Activated naive CD8-positive, alpha-beta T cell treated with anti-CD3 and anti-CD28 coated beads for 36 hours (primary cell): ENCODE measurements around the gene TMEM88. TPM values are rescaled to one million over a fixed set of nuclear protein-coding genes. Genes with fewer than 3 reads are reported as not detected.

Experiments
- DNase-seq: peaks from one replicate; pipeline ENCODE4 v3.0.0; 2021
- H3K27ac Mint-ChIP-seq: one replicate; pipeline ENCODE4 v1.8.0; 2022; ENCODE audit warnings: mild to moderate bottlenecking, moderate library complexity, mixed read lengths
- H3K27me3 Mint-ChIP-seq: one replicate; pipeline ENCODE4 v1.8.0; 2022; ENCODE audit warnings: mild to moderate bottlenecking, mixed read lengths
- H3K36me3 Mint-ChIP-seq: one replicate; pipeline ENCODE4 v1.8.0; 2021; ENCODE audit warnings: mild to moderate bottlenecking, mixed read lengths
- H3K4me1 Mint-ChIP-seq: one replicate; pipeline ENCODE4 v1.8.0; 2021; ENCODE audit warnings: mixed read lengths
- H3K4me3 Mint-ChIP-seq: one replicate; pipeline ENCODE4 v1.8.0; 2022; ENCODE audit warnings: mild to moderate bottlenecking, moderate library complexity, mixed read lengths
- H3K9me3 Mint-ChIP-seq: one replicate; pipeline ENCODE4 v1.8.0; 2022; ENCODE audit warnings: mixed read lengths
- total RNA-seq, 2 experiments: library from RNA; stranded (reverse); gene quantifications; one replicate each; pipeline ENCODE4 v1.2.3, GENCODE V29; 2021

Gene TMEM88
- total RNA-seq, 2 experiments from 2014 or later: 4.2 to 4.8 TPM

DNA sequence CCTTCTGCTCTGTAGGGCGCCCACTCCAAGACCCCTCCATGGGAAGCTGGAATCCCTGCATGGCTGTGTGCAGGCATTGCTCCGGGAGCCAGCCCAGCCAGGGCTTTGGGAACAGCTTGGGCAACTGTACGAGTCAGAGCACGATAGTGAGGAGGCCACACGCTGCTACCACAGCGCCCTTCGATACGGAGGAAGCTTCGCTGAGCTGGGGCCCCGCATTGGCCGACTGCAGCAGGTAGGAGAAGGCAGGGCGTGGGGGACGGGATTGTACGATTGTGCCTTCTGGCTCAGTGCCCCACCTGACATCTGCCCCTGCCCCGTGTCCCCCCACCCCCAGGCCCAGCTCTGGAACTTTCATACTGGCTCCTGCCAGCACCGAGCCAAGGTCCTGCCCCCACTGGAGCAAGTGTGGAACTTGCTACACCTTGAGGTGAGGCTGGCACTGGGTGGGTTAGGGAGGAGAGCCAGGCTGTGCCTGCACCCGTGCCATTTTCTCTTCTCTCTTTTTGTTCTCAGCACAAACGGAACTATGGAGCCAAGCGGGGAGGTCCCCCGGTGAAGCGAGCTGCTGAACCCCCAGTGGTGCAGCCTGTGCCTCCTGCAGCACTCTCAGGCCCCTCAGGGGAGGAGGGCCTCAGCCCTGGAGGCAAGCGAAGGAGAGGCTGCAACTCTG, 8.7 kb upstream of the TMEM88 start:
- Mint-ChIP-seq H3K36me3 (peaks cover 32% of the 10 kb centered on the region), H3K9me3 (no peaks in the 10 kb centered on the region), H3K27ac (peak overlapping the region; percentile 56), H3K4me1 (peaks cover 44% of the 10 kb centered on the region), H3K4me3 (peak overlapping the region; percentile 97), H3K27me3 (no peaks in the 10 kb centered on the region)
- no peak for DNase-seq

- Mint-ChIP-seq H3K4me3 (peak overlapping the region; percentile 63), H3K36me3 (peaks cover 39% of the 10 kb centered on the region), H3K27ac (no peak overlapping the region)
Measured at GRCh38 chr17:7846765-7847661, 7.9 kb upstream of the TMEM88 start.

DNA sequence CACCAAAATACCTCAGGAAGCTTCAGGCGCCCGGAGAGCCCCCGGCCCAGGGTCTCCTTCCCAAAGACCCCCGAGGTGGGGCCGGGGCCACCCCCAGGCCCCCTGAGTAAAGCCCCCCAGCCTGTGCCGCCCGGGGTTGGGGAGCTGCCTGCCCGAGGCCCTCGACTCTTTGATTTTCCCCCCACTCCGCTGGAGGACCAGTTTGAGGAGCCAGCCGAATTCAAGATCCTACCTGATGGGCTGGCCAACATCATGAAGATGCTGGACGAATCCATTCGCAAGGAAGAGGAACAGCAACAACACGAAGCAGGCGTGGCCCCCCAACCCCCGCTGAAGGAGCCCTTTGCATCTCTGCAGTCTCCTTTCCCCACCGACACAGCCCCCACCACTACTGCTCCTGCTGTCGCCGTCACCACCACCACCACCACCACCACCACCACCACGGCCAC, 6.7 kb upstream of the TMEM88 start:
- Mint-ChIP-seq H3K27ac (peak overlapping the region; percentile 54), H3K4me3 (peak overlapping the region; percentile 32), H3K9me3 (no peaks in the 10 kb centered on the region), H3K27me3 (no peaks in the 10 kb centered on the region), H3K4me1 (peaks cover 40% of the 10 kb centered on the region), H3K36me3 (peaks cover 45% of the 10 kb centered on the region)
- no peak for DNase-seq

More at GRCh38 chr17:7846765-7847661, 7.9 kb upstream of the TMEM88 start:
- DNase-seq: no peak
- H3K27me3 Mint-ChIP-seq: no peaks in the 10 kb centered on the region
- no peaks in the 10 kb centered on the region for H3K9me3 Mint-ChIP-seq
- peaks cover 46% of the 10 kb centered on the region for H3K4me1 Mint-ChIP-seq

DNA sequence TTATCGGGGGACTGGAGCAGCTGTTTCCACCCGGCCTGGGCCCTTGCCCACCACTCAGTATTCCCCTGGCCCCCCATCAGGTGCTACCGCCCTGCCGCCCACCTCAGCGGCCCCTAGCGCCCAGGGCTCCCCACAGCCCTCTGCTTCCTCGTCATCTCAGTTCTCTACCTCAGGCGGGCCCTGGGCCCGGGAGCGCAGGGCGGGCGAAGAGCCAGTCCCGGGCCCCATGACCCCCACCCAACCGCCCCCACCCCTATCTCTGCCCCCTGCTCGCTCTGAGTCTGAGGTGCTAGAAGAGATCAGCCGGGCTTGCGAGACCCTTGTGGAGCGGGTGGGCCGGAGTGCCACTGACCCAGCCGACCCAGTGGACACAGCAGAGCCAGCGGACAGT, 6.1 kb upstream of the TMEM88 start:
- H3K4me3 Mint-ChIP-seq: no peak overlapping the region
- H3K27ac Mint-ChIP-seq: no peak overlapping the region
- no peaks in the 10 kb centered on the region for H3K9me3 Mint-ChIP-seq

DNA sequence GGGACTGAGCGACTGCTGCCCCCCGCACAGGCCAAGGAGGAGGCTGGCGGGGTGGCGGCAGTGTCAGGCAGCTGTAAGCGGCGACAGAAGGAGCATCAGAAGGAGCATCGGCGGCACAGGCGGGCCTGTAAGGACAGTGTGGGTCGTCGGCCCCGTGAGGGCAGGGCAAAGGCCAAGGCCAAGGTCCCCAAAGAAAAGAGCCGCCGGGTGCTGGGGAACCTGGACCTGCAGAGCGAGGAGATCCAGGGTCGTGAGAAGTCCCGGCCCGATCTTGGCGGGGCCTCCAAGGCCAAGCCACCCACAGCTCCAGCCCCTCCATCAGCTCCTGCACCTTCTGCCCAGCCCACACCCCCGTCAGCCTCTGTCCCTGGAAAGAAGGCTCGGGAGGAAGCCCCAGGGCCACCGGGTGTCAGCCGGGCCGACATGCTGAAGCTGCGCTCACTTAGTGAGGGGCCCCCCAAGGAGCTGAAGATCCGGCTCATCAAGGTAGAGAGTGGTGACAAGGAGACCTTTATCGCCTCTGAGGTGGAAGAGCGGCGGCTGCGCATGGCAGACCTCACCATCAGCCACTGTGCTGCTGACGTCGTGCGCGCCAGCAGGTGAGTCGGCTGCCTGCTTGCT, 5.6 kb upstream of the TMEM88 start:
- Mint-ChIP-seq H3K27me3 (no peaks in the 10 kb centered on the region), H3K4me1 (peaks cover 43% of the 10 kb centered on the region), H3K27ac (peak overlapping the region; percentile 68), H3K4me3 (no peak overlapping the region), H3K9me3 (no peaks in the 10 kb centered on the region), H3K36me3 (peaks cover 42% of the 10 kb centered on the region)
- DNase-seq: no peak

More for the DNA sequence above, 6.1 kb upstream of the TMEM88 start:
- peaks cover 45% of the 10 kb centered on the region for H3K36me3 Mint-ChIP-seq
- H3K27me3 Mint-ChIP-seq: no peaks in the 10 kb centered on the region
- peaks cover 41% of the 10 kb centered on the region for H3K4me1 Mint-ChIP-seq
- no peak for DNase-seq

DNA sequence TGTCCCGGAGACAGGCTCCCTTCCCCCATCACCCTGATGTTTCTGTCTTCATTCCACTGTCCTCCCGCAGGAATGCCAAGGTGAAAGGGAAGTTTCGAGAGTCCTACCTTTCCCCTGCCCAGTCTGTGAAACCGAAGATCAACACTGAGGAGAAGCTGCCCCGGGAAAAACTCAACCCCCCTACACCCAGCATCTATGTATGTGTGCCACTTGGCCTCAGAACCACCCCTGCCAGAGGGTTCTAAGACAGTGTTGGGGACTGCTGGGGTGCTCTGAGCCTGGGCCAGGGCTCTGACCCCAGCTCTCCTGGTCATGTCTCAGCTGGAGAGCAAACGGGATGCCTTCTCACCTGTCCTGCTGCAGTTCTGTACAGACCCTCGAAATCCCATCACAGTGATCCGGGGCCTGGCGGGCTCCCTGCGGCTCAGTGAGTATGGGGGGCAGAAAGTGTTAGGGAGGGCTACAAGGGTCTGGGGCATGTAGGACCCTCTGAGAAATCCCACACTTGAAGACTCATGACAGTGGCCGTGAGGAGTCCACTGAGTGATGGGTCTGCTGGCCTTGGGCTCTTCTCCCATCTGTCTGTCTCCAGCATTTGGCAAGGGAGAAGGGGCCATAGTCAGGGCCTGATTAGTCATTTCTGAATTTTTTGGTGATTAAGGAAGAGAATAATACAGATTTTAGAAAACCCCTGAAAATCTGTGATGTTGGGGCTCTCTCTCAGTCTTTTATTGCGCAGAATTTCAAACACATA, 4.9 kb upstream of the TMEM88 start:
- Mint-ChIP-seq H3K4me3 (peak overlapping the region; percentile 76), H3K9me3 (no peaks in the 10 kb centered on the region), H3K27ac (peak overlapping the region; percentile 68), H3K36me3 (peaks cover 41% of the 10 kb centered on the region), H3K4me1 (peaks cover 43% of the 10 kb centered on the region), H3K27me3 (no peaks in the 10 kb centered on the region)
- DNase-seq: no peak

GRCh38 chr17:7850701-7851437, 4.0 kb upstream of the TMEM88 start:
- Mint-ChIP-seq H3K27me3 (no peaks in the 10 kb centered on the region), H3K4me1 (peaks cover 47% of the 10 kb centered on the region), H3K27ac (peak overlapping the region; percentile 80), H3K36me3 (peaks cover 36% of the 10 kb centered on the region), H3K9me3 (no peaks in the 10 kb centered on the region), H3K4me3 (peak overlapping the region; percentile 76)
- DNase-seq: no peak

DNA sequence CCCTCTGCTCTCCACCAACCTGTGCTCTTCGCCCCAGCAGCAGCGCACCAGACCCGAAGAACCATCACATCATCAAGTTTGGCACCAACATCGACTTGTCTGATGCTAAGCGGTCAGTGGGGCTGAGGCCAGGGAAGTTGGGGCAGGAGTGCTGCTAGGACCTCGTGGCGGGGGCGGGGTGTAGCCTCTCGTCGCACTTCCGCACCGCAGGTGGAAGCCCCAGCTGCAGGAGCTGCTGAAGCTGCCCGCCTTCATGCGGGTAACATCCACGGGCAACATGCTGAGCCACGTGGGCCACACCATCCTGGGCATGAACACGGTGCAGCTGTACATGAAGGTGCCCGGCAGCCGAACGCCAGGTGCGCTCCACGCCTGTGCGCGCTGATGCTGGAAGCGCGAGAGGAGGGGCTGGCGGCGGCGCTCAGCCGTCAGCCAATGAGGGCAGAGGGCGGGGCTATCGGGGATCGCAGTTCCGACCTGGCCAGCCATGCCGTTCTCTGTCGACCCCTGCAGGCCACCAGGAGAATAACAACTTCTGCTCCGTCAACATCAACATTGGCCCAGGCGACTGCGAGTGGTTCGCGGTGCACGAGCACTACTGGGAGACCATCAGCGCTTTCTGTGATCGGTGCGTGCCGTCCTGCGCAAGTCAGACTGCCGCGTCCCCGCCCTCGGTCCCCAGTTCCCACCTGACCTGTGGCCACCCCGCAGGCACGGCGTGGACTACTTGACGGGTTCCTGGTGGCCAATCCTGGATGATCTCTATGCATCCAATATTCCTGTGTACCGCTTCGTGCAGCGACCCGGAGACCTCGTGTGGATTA, 3.2 kb upstream of the TMEM88 start:
- no peaks in the 10 kb centered on the region for H3K27me3 Mint-ChIP-seq
- peaks cover 36% of the 10 kb centered on the region for H3K36me3 Mint-ChIP-seq
- DNase-seq: peak; percentile 96
- peak overlapping the region; percentile 76 for H3K4me3 Mint-ChIP-seq
- H3K9me3 Mint-ChIP-seq: no peaks in the 10 kb centered on the region
- H3K27ac Mint-ChIP-seq: peak overlapping the region; percentile 80
- peaks cover 44% of the 10 kb centered on the region for H3K4me1 Mint-ChIP-seq

DNA sequence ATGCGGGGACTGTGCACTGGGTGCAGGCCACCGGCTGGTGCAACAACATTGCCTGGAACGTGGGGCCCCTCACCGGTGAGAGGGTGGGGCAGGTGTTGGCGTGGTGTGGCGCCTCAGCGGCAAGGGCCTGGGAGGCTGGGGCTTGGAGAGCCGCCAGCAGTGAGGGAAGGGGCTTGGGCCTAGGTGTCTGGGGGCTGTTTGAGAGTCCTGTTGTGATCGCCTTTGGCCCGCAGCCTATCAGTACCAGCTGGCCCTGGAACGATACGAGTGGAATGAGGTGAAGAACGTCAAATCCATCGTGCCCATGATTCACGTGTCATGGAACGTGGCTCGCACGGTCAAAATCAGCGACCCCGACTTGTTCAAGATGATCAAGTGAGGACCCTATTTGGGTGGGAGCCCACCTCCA, 2.6 kb upstream of the TMEM88 start:
- peak overlapping the region; percentile 62 for H3K27ac Mint-ChIP-seq
- H3K36me3 Mint-ChIP-seq: peaks cover 36% of the 10 kb centered on the region
- DNase-seq: no peak
- H3K9me3 Mint-ChIP-seq: no peaks in the 10 kb centered on the region
- H3K4me3 Mint-ChIP-seq: peak overlapping the region; percentile 43
- H3K27me3 Mint-ChIP-seq: no peaks in the 10 kb centered on the region
- H3K4me1 Mint-ChIP-seq: peaks cover 40% of the 10 kb centered on the region

GRCh38 chr17:7852919-7853690, 1.8 kb upstream of the TMEM88 start:
- no peak overlapping the region for H3K4me3 Mint-ChIP-seq
- H3K36me3 Mint-ChIP-seq: peaks cover 36% of the 10 kb centered on the region
- H3K27ac Mint-ChIP-seq: peak overlapping the region; percentile 56
- DNase-seq: no peak
- no peaks in the 10 kb centered on the region for H3K27me3 Mint-ChIP-seq
- H3K4me1 Mint-ChIP-seq: peaks cover 38% of the 10 kb centered on the region
- no peaks in the 10 kb centered on the region for H3K9me3 Mint-ChIP-seq

DNA sequence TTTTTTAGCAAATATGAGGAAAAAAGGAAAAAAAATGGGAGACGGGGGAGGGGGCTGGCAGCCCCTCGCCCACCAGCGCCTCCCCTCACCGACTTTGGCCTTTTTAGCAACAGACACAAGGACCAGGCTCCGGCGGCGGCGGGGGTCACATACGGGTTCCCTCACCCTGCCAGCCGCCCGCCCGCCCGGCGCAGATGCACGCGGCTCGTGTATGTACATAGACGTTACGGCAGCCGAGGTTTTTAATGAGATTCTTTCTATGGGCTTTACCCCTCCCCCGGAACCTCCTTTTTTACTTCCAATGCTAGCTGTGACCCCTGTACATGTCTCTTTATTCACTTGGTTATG, 1.2 kb upstream of the TMEM88 start:
- Mint-ChIP-seq H3K36me3 (peaks cover 33% of the 10 kb centered on the region), H3K27me3 (no peaks in the 10 kb centered on the region), H3K27ac (peak overlapping the region; percentile 28), H3K4me3 (no peak overlapping the region), H3K9me3 (no peaks in the 10 kb centered on the region), H3K4me1 (peaks cover 40% of the 10 kb centered on the region)
- DNase-seq: no peak

DNA sequence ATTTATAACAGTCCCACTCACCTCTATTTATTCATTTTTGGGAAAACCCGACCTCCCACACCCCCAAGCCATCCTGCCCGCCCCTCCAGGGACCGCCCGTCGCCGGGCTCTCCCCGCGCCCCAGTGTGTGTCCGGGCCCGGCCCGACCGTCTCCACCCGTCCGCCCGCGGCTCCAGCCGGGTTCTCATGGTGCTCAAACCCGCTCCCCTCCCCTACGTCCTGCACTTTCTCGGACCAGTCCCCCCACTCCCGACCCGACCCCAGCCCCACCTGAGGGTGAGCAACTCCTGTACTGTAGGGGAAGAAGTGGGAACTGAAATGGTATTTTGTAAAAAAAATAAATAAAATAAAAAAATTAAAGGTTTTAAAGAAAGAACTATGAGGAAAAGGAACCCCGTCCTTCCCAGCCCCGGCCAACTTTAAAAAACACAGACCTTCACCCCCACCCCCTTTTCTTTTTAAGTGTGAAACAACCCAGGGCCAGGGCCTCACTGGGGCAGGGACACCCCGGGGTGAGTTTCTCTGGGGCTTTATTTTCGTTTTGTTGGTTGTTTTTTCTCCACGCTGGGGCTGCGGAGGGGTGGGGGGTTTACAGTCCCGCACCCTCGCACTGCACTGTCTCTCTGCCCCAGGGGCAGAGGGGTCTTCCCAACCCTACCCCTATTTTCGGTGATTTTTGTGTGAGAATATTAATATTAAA, 638 bp upstream of the TMEM88 start:
- Mint-ChIP-seq H3K27me3 (no peaks in the 10 kb centered on the region), H3K9me3 (no peaks in the 10 kb centered on the region), H3K4me3 (no peak overlapping the region), H3K36me3 (peaks cover 33% of the 10 kb centered on the region), H3K4me1 (peaks cover 46% of the 10 kb centered on the region), H3K27ac (peak overlapping the region; percentile 28)
- DNase-seq: no peak
